GM12878 (cell line): ENCODE data around the gene SPINK9. TPM values are rescaled to one million over a fixed set of nuclear protein-coding genes. Genes with fewer than 3 reads are reported as not detected.

Source experiments
- ATAC-seq: fragments of 200-7000 bp; cut with Tn5 transposase; 3 replicates; pipeline ENCODE4 v1.9.1; 2020; ENCODE audit warnings: mild to moderate bottlenecking, moderate library complexity
- BruUV-seq: library from RNA; stranded (reverse); fragments of 400-500 nt; replicated peaks from 2 replicates; lab custom pipeline; 2021; lab: Mats Ljungman, UMichigan
- CTCF ChIA-PET: fragments of 300-600 bp; sonication (Branson Sonifier 250); formaldehyde crosslinking; extraction: SDS; loops from one replicate; lab custom pipeline; 2021; ENCODE audit warnings: inconsistent platforms; lab: Yijun Ruan, JAX
- POLR2A ChIA-PET: fragments of 350-600 bp; formaldehyde crosslinking; extraction: SDS; loops from one replicate; lab custom pipeline; 2021; ENCODE audit warnings: inconsistent platforms; lab: Charles Lee
- RAD21 ChIA-PET: fragments of 300-600 bp; sonication (Branson Sonifier 250); formaldehyde crosslinking; loops from one replicate; lab custom pipeline; 2023; ENCODE audit warnings: antibody characterized with exemption; ENCODE audit not compliant: unreplicated experiment; lab: Charles Lee
- SMC1A ChIA-PET: fragments of 300-600 bp; sonication (Branson Sonifier 250); formaldehyde crosslinking; loops from one replicate; lab custom pipeline; 2023; ENCODE audit not compliant: unreplicated experiment, uncharacterized antibody; lab: Charles Lee
- DNase-seq: peaks from one replicate; pipeline ENCODE4 v3.0.0-alpha.2; 2011; ENCODE audit warnings: low read depth, low spot score
- FAIRE-seq: peaks from 3 replicates; lab custom pipeline; 2011; peaks lifted over from hg19 to GRCh38; lab: Jason Lieb, UNC
- H2AFZ ChIP-seq: 2 replicates; pipeline ENCODE4 v1.6.0; 2011; ENCODE audit warnings: low read depth, low read length, control low read depth; ENCODE audit not compliant: control insufficient read depth
- H3K27ac ChIP-seq: 2 replicates; pipeline ENCODE4 v1.5.1; 2011; ENCODE audit warnings: control low read depth; ENCODE audit not compliant: control insufficient read depth, insufficient read depth
- H3K27me3 ChIP-seq, 2 experiments: replicated peaks in 1 of 2; 2 replicates each; pipeline versions ENCODE4 v1.6.0 to v1.6.1; 2011; ENCODE audit warnings: low read length in 1 of 2; ENCODE audit not compliant: control insufficient read depth in 2 of 2, insufficient read depth in 2 of 2
- H3K36me3 ChIP-seq, 2 experiments: 2 replicates each; pipeline ENCODE4 v1.5.1; 2011; ENCODE audit warnings: low read length in 1 of 2; ENCODE audit not compliant: control insufficient read depth in 2 of 2, insufficient read depth in 2 of 2
- H3K4me1 ChIP-seq: 2 replicates; pipeline ENCODE4 v1.6.1; 2011; ENCODE audit warnings: mild to moderate bottlenecking, low read length, moderate library complexity, mixed read lengths; ENCODE audit not compliant: control insufficient read depth, insufficient read depth
- H3K4me2 ChIP-seq: 2 replicates; pipeline ENCODE4 v1.6.0; 2011; ENCODE audit warnings: control low read depth; ENCODE audit not compliant: control insufficient read depth, insufficient read depth
- H3K4me3 ChIP-seq: fragments of 200-600 bp; sonication (generic); 2 replicates; pipeline ENCODE4 v1.5.1; 2016
- H3K79me2 ChIP-seq: 2 replicates; pipeline ENCODE4 v1.6.0; 2011; ENCODE audit warnings: low read length; ENCODE audit not compliant: control insufficient read depth, insufficient read depth
- H3K9ac ChIP-seq: 2 replicates; pipeline ENCODE4 v1.8.0; 2011; ENCODE audit warnings: low read length, control low read depth, mixed read lengths; ENCODE audit not compliant: control insufficient read depth, insufficient read depth
- H3K9me3 ChIP-seq: replicated peaks from 3 replicates; pipeline ENCODE4 v1.5.1; 2011; ENCODE audit warnings: mild to moderate bottlenecking, low read length; ENCODE audit not compliant: control insufficient read depth, insufficient read depth
- H4K20me1 ChIP-seq: 2 replicates; pipeline ENCODE4 v1.6.0; 2011; ENCODE audit not compliant: control insufficient read depth, insufficient read depth
- BCLAF1 ChIP-seq: fragments of 450-650 bp; IDR thresholded peaks from 2 replicates; pipeline ENCODE4 v1.6.1; 2017; ENCODE audit warnings: antibody characterized with exemption, mild to moderate bottlenecking, moderate library complexity
- BMI1 ChIP-seq: fragments of 450-650 bp; IDR thresholded peaks from 2 replicates; pipeline ENCODE4 v1.6.1; 2016; ENCODE audit warnings: mild to moderate bottlenecking, moderate library complexity, borderline replicate concordance
- CBFB ChIP-seq: IDR thresholded peaks from 2 replicates; pipeline ENCODE4 v1.6.1; 2016; ENCODE audit warnings: antibody characterized with exemption, low read depth
- CHD2 ChIP-seq: IDR thresholded peaks from 2 replicates; pipeline ENCODE4 v1.6.1; 2011; ENCODE audit warnings: low read depth, low read length, improper control_type of control experiment, borderline replicate concordance
- JUNB ChIP-seq: IDR thresholded peaks from 2 replicates; pipeline ENCODE4 v1.6.1; 2016; ENCODE audit warnings: antibody characterized with exemption, mild to moderate bottlenecking
- KAT2A ChIP-seq: conservative IDR thresholded peaks from 2 replicates; pipeline ENCODE4 v1.6.1; 2011; ENCODE audit warnings: low read depth, low read length; ENCODE audit not compliant: control insufficient read depth
- KDM1A ChIP-seq: fragments of 200-600 bp; sonication (generic); IDR thresholded peaks from 2 replicates; pipeline ENCODE4 v1.6.1; 2016; ENCODE audit warnings: borderline replicate concordance
- MTA3 ChIP-seq: IDR thresholded peaks from 2 replicates; pipeline ENCODE4 v1.6.1; 2012; ENCODE audit warnings: low read length, inconsistent platforms, borderline replicate concordance
- NBN ChIP-seq: fragments of 450-650 bp; IDR thresholded peaks from 2 replicates; pipeline ENCODE4 v1.6.1; 2016
- NR2C2 ChIP-seq: IDR thresholded peaks from 2 replicates; pipeline ENCODE4 v1.6.1; 2011; ENCODE audit warnings: borderline replicate concordance, low read depth; ENCODE audit not compliant: control insufficient read depth, insufficient read length
- PAX8 ChIP-seq: fragments of 450-650 bp; IDR thresholded peaks from 2 replicates; pipeline ENCODE4 v1.6.1; 2017; ENCODE audit warnings: mild to moderate bottlenecking, moderate library complexity
- PBX3 ChIP-seq: IDR thresholded peaks from 2 replicates; pipeline ENCODE4 v1.6.1; 2011; ENCODE audit warnings: mild to moderate bottlenecking, low read depth, low read length, moderate library complexity; ENCODE audit not compliant: insufficient replicate concordance
- POLR2AphosphoS5 ChIP-seq: IDR thresholded peaks from 2 replicates; pipeline ENCODE4 v1.6.1; 2011; ENCODE audit warnings: mild to moderate bottlenecking, low read length, inconsistent platforms
- RCOR1 ChIP-seq: conservative IDR thresholded peaks from 2 replicates; pipeline ENCODE4 v1.6.1; 2012; ENCODE audit warnings: low read depth, low read length, improper control_type of control experiment
- SMC3 ChIP-seq: IDR thresholded peaks from 2 replicates; pipeline ENCODE4 v1.6.1; 2011; ENCODE audit warnings: low read length, improper control_type of control experiment, borderline replicate concordance
- ZNF592 ChIP-seq: fragments of 450-650 bp; IDR thresholded peaks from 2 replicates; pipeline ENCODE4 v1.6.1; 2017; ENCODE audit warnings: mild to moderate bottlenecking, moderate library complexity
- WGBS: methylation state at CpG from one replicate; pipeline ENCODE4 v1.1.6; 2016; ENCODE audit warnings: low lambda C conversion rate; ENCODE audit not compliant: insufficient replicate concordance, insufficient coverage; ENCODE audit errors: missing lambda C conversion rate; 5-methylcytosine and 5-hydroxymethylcytosine counted together
- in situ Hi-C: fragments of 300-500 bp; cut with MboI; formaldehyde crosslinking; loops from 9 replicates; pipeline ENCODE4 v1.14.3; 2018; ENCODE audit warnings: mixed read lengths
- intact Hi-C: fragments of 100-400 bp; cut with micrococcal nuclease; formaldehyde crosslinking; loops from one replicate; pipeline ENCODE4 v1.14.2; 2022; ENCODE audit not compliant: unreplicated experiment
- polyA plus RNA-seq, 11 experiments: library from polyadenylated mRNA; depleted of rRNA in 4 of 11; unstranded in 6 of 11; stranded (reverse) in 5 of 11; fragments of >200 nt; fragmentation: Nextera tagmentation in 4 of 11; fragmentation: Illumina TruSeq in 1 of 11; extraction: Ambion mirVana in 4 of 11; extraction: Trizol in 1 of 11; gene quantifications; 1 replicate in 1 of 11; 2 replicates in 10 of 11; pipeline versions ENCODE4 v1.2.1 to v1.2.3, GENCODE V29; 2011 to 2016; ENCODE audit warnings: inconsistent platforms in 2 of 11, missing spikeins in 2 of 11, low read depth in 1 of 11
- total RNA-seq, 4 experiments: library from RNA; depleted of rRNA in 3 of 4; stranded (reverse); fragments of >200 nt in 3 of 4; fragmentation: Illumina TruSeq in 1 of 4; extraction: Trizol in 1 of 4; gene quantifications; 2 replicates each; pipeline versions ENCODE4 v1.2.1 to v1.2.3, GENCODE V29; 2013 to 2021

SPINK9 gene
- total and polyA plus RNA-seq, 10 of the 15 experiments (the other 5 are each of a cell fraction or from before 2014, with no cell fraction given) = not detected

GRCh38 chr5:148352696-148353095 lies 17.3 kb downstream of the SPINK9 start (continued):
- TF ChIP-seq POLR2AphosphoS5 (no peak), NBN (no peak), ZNF592 (no peak), CBFB (no peak), PAX8 (no peak), MTA3 (no peak), KDM1A (no peak), RCOR1 (no peak)

GRCh38 chr5:148353634-148354033 lies 18.3 kb downstream of the SPINK9 start:
- CTCF ChIA-PET = no interaction called here
- 32% methylated on average over 2 of the region's 2 CpGs for WGBS
- Histone ChIP-seq H3K27me3 (no peaks in the 10 kb centered on the region), H3K79me2 (no peaks in the 10 kb centered on the region), H2AFZ (no peak overlapping the region), H4K20me1 (no peaks in the 10 kb centered on the region), H3K4me2 (no peak overlapping the region), H3K27ac (no peak overlapping the region), H3K36me3 (no peaks in the 10 kb centered on the region), H3K9me3 (no peaks in the 10 kb centered on the region), H3K4me1 (no peaks in the 10 kb centered on the region), H3K9ac (no peak overlapping the region), H3K4me3 (no peak overlapping the region)
- DNase-seq (no peak), FAIRE-seq (no peak), ATAC-seq (no peak)
- in situ Hi-C loops = no loop called here
- SMC1A ChIA-PET = no interaction called here
- POLR2A ChIA-PET = no interaction called here
- intact Hi-C loops = loop anchor here (5.0 kb wide), 1 partner anchor 176 kb away; no protein-coding TSS in a partner anchor
- RAD21 ChIA-PET = no interaction called here
- BruUV-seq = no TSS peak
- peak; percentile 33; the same call in 1 of the 2 replicates for TF ChIP-seq SMC3
- TF ChIP-seq BCLAF1 = no peak
- no peak for TF ChIP-seq JUNB
- TF ChIP-seq CHD2 = no peak
- TF ChIP-seq PBX3 = no peak
- no peak for TF ChIP-seq NR2C2
- TF ChIP-seq KAT2A = no peak
- TF ChIP-seq BMI1 = no peak
